Panc1 (cell line): ENCODE data around the gene DPH1. TPM values are rescaled to one million over a fixed set of nuclear protein-coding genes. Genes with fewer than 3 reads are reported as not detected.
"Not testable (repeated sequence)": the region's sequence is repeated elsewhere in the genome, so short reads cannot be mapped to it uniquely, and the experiment has no call there.

Experiments
- ATAC-seq: fragments of 200-7000 bp; cut with Tn5 transposase; 2 replicates; pipeline ENCODE4 v1.9.1; 2020; ENCODE audit warnings: mild to moderate bottlenecking, moderate library complexity
- BruUV-seq: library from RNA; stranded (reverse); fragments of 400-500 nt; replicated peaks from 2 replicates; lab custom pipeline; 2021; lab: Mats Ljungman, UMichigan
- CTCF ChIA-PET: fragments of 300-600 bp; sonication (Branson Sonifier 250); formaldehyde crosslinking; loops from one replicate; lab custom pipeline; 2022; ENCODE audit warnings: antibody characterized with exemption; lab: Charles Lee
- POLR2A ChIA-PET: fragments of 300-600 bp; sonication (Branson Sonifier 250); formaldehyde crosslinking; loops from one replicate; lab custom pipeline; 2022; ENCODE audit warnings: antibody characterized with exemption; lab: Charles Lee
- DNase-seq: peaks from one replicate; pipeline ENCODE4 v3.0.0-alpha.2; 2010; ENCODE audit warnings: low read depth, low spot score
- H3K27ac ChIP-seq: 2 replicates; pipeline ENCODE4 v1.5.1; 2011; ENCODE audit warnings: mild to moderate bottlenecking, low read length, inconsistent platforms
- H3K27me3 ChIP-seq: fragments of 200-500 bp; sonication (Bioruptor generic); 2 replicates; pipeline ENCODE4 v1.6.0; 2014; ENCODE audit warnings: low read length, inconsistent platforms; ENCODE audit not compliant: control insufficient read depth, insufficient read depth
- H3K36me3 ChIP-seq: fragments of 200-500 bp; sonication (Bioruptor generic); 2 replicates; pipeline ENCODE4 v1.5.1; 2014; ENCODE audit warnings: inconsistent platforms, mild to moderate bottlenecking, low read length, moderate library complexity; ENCODE audit not compliant: control insufficient read depth, insufficient read depth
- H3K4me1 ChIP-seq: 2 replicates; pipeline ENCODE4 v1.5.1; 2011; ENCODE audit warnings: inconsistent platforms, mild to moderate bottlenecking, low read length, moderate library complexity; ENCODE audit not compliant: control insufficient read depth, insufficient read depth
- H3K4me3 ChIP-seq, 2 experiments: 2 replicates each; pipeline ENCODE4 v1.5.1; 2011 to 2012; ENCODE audit warnings: low read depth in 2 of 2, low read length in 2 of 2, mild to moderate bottlenecking in 2 of 2, inconsistent platforms in 1 of 2, moderate library complexity in 1 of 2
- H3K9me3 ChIP-seq: fragments of 200-500 bp; sonication (Bioruptor generic); 2 replicates; pipeline ENCODE4 v1.5.1; 2014; ENCODE audit warnings: low read depth, mild to moderate bottlenecking, inconsistent platforms, low read length, moderate library complexity; ENCODE audit not compliant: control insufficient read depth, insufficient read depth
- CTCF ChIP-seq: fragments of 450-650 bp; IDR thresholded peaks from 2 replicates; pipeline ENCODE4 v1.5.1; 2017; ENCODE audit warnings: mild to moderate bottlenecking
- POLR2AphosphoS5 ChIP-seq: IDR thresholded peaks from 2 replicates; pipeline ENCODE4 v1.6.1; 2012; ENCODE audit warnings: mild to moderate bottlenecking, low read depth, low read length, moderate library complexity
- REST ChIP-seq, 2 experiments: IDR thresholded peaks; 2 replicates each; pipeline ENCODE4 v1.6.1; 2011 to 2012; ENCODE audit warnings: low read depth in 2 of 2, control low read depth in 1 of 2, low read length in 1 of 2, mild to moderate bottlenecking in 1 of 2, moderate library complexity in 1 of 2; ENCODE audit not compliant: insufficient read depth in 1 of 2
- SIN3A ChIP-seq: IDR thresholded peaks from 2 replicates; pipeline ENCODE4 v1.6.1; 2012; ENCODE audit warnings: low read depth, mild to moderate bottlenecking, low read length, moderate library complexity, borderline replicate concordance; ENCODE audit not compliant: insufficient read depth
- TCF7L2 ChIP-seq: IDR thresholded peaks from 2 replicates; pipeline ENCODE4 v1.6.1; 2011; ENCODE audit warnings: mild to moderate bottlenecking, low read depth, low read length, inconsistent platforms
- in situ Hi-C: cut with HindIII; loops from 2 replicates; pipeline ENCODE4 v1.10.0; 2016; ENCODE audit warnings: low sequenced_read_pairs, low pct_unique_long_range_greater_than_20kb
- intact Hi-C: fragments of 100-400 bp; cut with micrococcal nuclease; formaldehyde crosslinking; loops from one replicate; pipeline ENCODE4 v1.10.0; 2022; ENCODE audit not compliant: unreplicated experiment
- total RNA-seq: library from RNA; stranded (reverse); gene quantifications from one replicate; pipeline ENCODE4 v1.2.1, GENCODE V29; 2021; ENCODE audit not compliant: unreplicated experiment

Gene DPH1
- total RNA-seq, 1 experiment from 2014 or later = 24.3 TPM

- H3K4me1 ChIP-seq, H3K27me3 ChIP-seq, intact Hi-C loops, H3K27ac ChIP-seq, POLR2A ChIA-PET, H3K4me3 ChIP-seq, DNase-seq, BruUV-seq, H3K36me3 ChIP-seq, ATAC-seq, in situ Hi-C loops, H3K9me3 ChIP-seq: not testable (repeated sequence)
- CTCF ChIA-PET = interaction anchor here (0.5 to 0.7 kb wide), 2 partner anchors 74 to 88 kb away, joined by 7 to 11 read pairs; no protein-coding TSS in a partner anchor
Observed at GRCh38 chr17:1982793-1983366, 47.1 kb upstream of the DPH1 start.

GRCh38 chr17:1985093-1985492 lies 44.9 kb upstream of the DPH1 start:
- BruUV-seq = no TSS peak
- Histone ChIP-seq H3K4me3 (no peak overlapping the region), H3K27me3 (no peaks in the 10 kb centered on the region), H3K9me3 (no peaks in the 10 kb centered on the region), H3K36me3 (no peaks in the 10 kb centered on the region), H3K4me1 (no peaks in the 10 kb centered on the region), H3K27ac (no peak overlapping the region)
- TF ChIP-seq REST (IDR thresholded peaks at IDR 0.05; ENCODE audit: insufficient read depth in 1 of 2, low read depth in 2 of 2, low read length in 1 of 2) (no peak), SIN3A (no peak), TCF7L2 (no peak), CTCF (no peak), POLR2AphosphoS5 (no peak)
- DNase-seq (no peak), ATAC-seq (no peak)
- POLR2A ChIA-PET = no interaction called here
- CTCF ChIA-PET = no interaction called here
- in situ Hi-C loops = no loop called here
- intact Hi-C loops = no loop called here

- no peak overlapping the region for H3K27ac ChIP-seq
Observed at GRCh38 chr17:1985686-1986085, 44.3 kb upstream of the DPH1 start.

More at GRCh38 chr17:1985686-1986085, 44.3 kb upstream of the DPH1 start:
- Histone ChIP-seq H3K27me3 (no peaks in the 10 kb centered on the region), H3K4me3 (no peak overlapping the region), H3K36me3 (no peaks in the 10 kb centered on the region), H3K4me1 (no peaks in the 10 kb centered on the region), H3K9me3 (no peaks in the 10 kb centered on the region)
- intact Hi-C loops = no loop called here
- ChIA-PET POLR2A (no interaction called here), CTCF (no interaction called here)
- ATAC-seq = no peak
- no TSS peak for BruUV-seq
- no peak for TF ChIP-seq POLR2AphosphoS5
- in situ Hi-C loops = no loop called here
- DNase-seq = no peak
